Activated CD8-positive, alpha-beta memory T cell treated with anti-CD3 and anti-CD28 coated beads, Interleukin-2, amount 10 ng/mL, durations not matched to agents 7 days and 5 days (primary cell): Measurements from ENCODE around the gene CSTF1. TPM values are rescaled to one million over a fixed set of nuclear protein-coding genes. Genes with fewer than 3 reads are reported as not detected.

ENCODE experiments used
- ATAC-seq: fragments of 150-1000 bp; cut with Tn5 transposase; one replicate; pipeline ENCODE4 v1.10.0; 2021; ENCODE audit warnings: moderate library complexity
- CTCF ChIA-PET: fragments of 350-600 bp; sonication (Branson Sonifier 250); formaldehyde crosslinking; loops from one replicate; lab custom pipeline; 2021; ENCODE audit warnings: antibody characterized with exemption; lab: Charles Lee
- DNase-seq: peaks from one replicate; pipeline ENCODE4 v3.0.0-alpha.2; 2020
- H3K27ac Mint-ChIP-seq: one replicate; pipeline ENCODE4 v1.8.0; 2021; ENCODE audit warnings: mild to moderate bottlenecking, mixed read lengths
- H3K27me3 Mint-ChIP-seq: one replicate; pipeline ENCODE4 v1.8.0; 2021; ENCODE audit warnings: mixed read lengths
- H3K36me3 Mint-ChIP-seq: one replicate; pipeline ENCODE4 v1.8.0; 2021; ENCODE audit warnings: mild to moderate bottlenecking, mixed read lengths
- H3K4me1 Mint-ChIP-seq: one replicate; pipeline ENCODE4 v1.8.0; 2021; ENCODE audit warnings: mixed read lengths
- H3K4me3 Mint-ChIP-seq: one replicate; pipeline ENCODE4 v1.8.0; 2021; ENCODE audit warnings: mild to moderate bottlenecking, moderate library complexity, mixed read lengths
- H3K9me3 Mint-ChIP-seq: one replicate; pipeline ENCODE4 v1.8.0; 2022; ENCODE audit warnings: low read depth, mixed read lengths
- total RNA-seq, 2 experiments: library from RNA; stranded (reverse); gene quantifications; one replicate each; pipeline ENCODE4 v1.2.3, GENCODE V29; 2021

The CSTF1 gene
- total RNA-seq, 2 experiments from 2014 or later = 60.0 to 82.4 TPM

DNA sequence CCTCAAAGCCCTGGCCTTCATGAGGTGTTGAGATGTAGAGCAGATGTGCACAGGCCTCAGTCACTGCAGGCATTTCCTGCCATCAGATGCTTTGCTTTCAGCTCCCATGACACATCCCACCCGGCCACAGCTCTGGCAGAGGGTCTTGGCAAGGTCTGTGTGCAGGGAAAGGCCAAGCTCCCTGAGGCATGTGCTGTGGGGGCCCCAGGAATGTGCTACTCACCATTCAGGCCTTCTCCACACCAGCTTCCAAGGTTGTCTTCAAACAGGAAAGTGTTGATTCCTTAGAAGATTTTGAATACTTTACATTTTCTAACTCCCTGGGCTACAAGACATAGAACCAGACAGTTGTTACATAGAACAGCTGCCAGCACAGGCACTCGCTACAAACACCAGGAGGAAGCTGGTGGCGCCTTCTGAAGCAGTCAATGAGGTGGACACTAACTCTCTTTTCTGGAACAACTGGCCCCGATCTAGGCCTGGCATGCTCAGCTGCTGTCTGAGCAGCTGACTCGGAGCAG, 47.4 kb downstream of the CSTF1 start:
- Mint-ChIP-seq H3K9me3 (no peaks in the 10 kb centered on the region), H3K27me3 (no peaks in the 10 kb centered on the region), H3K4me3 (peak overlapping the region; percentile 44), H3K36me3 (peaks cover 26% of the 10 kb centered on the region), H3K4me1 (peaks cover 49% of the 10 kb centered on the region), H3K27ac (peak overlapping the region; percentile 93)
- DNase-seq (peak; percentile 58), ATAC-seq (peak; percentile 43)
- CTCF ChIA-PET = interaction anchor here (0.9 to 2.2 kb wide), 6 partner anchors 12 to 39 kb away, joined by 3 to 7 read pairs (median 3); partner anchors contain the start of gene CASS4

DNA sequence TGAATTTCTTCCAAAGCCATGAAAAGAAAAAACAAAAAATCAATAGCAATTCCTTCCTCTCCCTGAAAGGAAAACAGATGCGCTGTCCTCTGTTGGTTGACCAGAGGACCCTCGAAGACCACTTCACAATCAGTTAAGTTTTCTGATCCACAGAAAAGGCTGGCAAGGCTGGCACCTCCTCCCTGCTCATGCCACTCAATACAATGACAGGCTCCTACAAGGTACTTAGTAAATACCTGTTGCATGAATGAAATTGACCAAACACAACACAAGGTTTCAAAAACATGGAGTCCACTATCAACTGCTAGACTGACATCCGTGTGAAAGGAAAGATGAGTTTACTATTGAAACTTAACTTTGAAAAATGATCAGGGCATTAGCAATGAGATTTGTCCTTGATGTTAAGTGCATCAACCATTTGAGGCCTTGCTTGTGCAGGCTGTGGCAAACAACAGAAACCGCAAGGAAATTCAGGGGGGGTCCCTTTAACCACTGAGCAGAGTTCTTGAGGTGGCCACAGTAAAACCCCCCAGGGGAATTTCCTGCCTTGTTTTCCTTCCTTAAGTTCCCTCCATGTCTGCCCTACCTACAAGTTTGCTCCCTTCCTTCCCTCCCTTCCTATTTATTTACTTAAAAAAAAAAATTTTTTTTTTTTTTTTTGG, 48.0 kb downstream of the CSTF1 start:
- no peaks in the 10 kb centered on the region for H3K9me3 Mint-ChIP-seq
- peak; percentile 89 for DNase-seq
- ATAC-seq = peak; percentile 68
- H3K27ac Mint-ChIP-seq = peak overlapping the region; percentile 93
- CTCF ChIA-PET = interaction anchor here (0.6 to 2.2 kb wide), 6 partner anchors 11 to 1802 kb away, joined by 3 to 7 read pairs (median 3); partner anchors contain the start of gene CASS4
- no peaks in the 10 kb centered on the region for H3K27me3 Mint-ChIP-seq
- H3K36me3 Mint-ChIP-seq = peaks cover 26% of the 10 kb centered on the region
- peak overlapping the region; percentile 44 for H3K4me3 Mint-ChIP-seq
- H3K4me1 Mint-ChIP-seq = peaks cover 47% of the 10 kb centered on the region

DNA sequence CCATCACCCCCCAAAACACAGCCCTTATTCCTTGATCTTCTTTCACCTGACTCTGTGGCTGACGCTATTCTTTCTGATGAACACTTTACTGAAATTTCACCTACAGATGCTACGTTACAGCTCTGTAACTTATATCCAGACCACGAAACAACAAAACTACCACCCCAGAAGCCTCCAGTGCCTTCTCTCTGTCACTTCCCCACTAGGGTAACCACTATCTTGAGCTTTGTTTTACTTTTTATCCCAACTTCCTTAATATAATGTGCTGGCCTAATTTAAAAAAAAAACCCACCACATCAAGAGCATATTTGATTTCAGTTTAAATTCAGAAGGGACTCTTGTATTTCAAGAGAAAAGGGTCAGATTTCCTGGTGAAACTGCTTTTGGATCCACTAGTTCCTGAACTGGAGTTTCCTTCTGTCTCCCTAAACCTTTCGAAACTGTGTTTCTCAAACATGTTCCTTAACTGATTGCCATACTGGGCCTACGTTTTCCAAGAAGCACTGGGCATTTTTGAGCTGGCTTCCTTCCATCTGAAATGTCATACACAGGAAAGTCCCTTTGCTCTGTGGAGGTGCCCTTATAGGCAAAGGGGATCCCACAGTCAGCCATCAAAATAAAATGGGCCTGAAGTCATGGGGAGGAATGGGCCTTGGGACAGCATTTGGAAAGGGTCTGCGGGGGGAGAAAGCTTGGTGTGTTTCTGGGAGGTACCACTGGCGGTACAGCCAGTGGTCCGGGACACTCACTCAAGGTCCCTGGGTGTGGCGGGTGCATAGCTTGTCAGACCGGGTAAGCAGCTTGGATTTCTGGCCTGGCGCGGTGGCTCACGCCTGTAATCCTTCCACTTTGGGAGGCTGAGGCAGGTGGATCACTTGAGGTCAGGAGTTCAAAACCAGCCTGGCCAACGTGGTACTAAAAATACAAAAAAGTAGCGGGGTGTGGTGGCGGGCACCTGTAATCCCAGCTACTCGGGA, 50.2 kb downstream of the CSTF1 start:
- Mint-ChIP-seq H3K27ac (peak overlapping the region; percentile 77), H3K27me3 (no peaks in the 10 kb centered on the region), H3K36me3 (peaks cover 23% of the 10 kb centered on the region), H3K9me3 (no peaks in the 10 kb centered on the region), H3K4me3 (no peak overlapping the region), H3K4me1 (peaks cover 49% of the 10 kb centered on the region)
- ATAC-seq = no peak
- CTCF ChIA-PET = interaction anchor here (1.3 to 2.2 kb wide), 5 partner anchors 9 to 21 kb away, joined by 3 to 7 read pairs (median 4); no protein-coding TSS in a partner anchor
- DNase-seq = no peak

DNA sequence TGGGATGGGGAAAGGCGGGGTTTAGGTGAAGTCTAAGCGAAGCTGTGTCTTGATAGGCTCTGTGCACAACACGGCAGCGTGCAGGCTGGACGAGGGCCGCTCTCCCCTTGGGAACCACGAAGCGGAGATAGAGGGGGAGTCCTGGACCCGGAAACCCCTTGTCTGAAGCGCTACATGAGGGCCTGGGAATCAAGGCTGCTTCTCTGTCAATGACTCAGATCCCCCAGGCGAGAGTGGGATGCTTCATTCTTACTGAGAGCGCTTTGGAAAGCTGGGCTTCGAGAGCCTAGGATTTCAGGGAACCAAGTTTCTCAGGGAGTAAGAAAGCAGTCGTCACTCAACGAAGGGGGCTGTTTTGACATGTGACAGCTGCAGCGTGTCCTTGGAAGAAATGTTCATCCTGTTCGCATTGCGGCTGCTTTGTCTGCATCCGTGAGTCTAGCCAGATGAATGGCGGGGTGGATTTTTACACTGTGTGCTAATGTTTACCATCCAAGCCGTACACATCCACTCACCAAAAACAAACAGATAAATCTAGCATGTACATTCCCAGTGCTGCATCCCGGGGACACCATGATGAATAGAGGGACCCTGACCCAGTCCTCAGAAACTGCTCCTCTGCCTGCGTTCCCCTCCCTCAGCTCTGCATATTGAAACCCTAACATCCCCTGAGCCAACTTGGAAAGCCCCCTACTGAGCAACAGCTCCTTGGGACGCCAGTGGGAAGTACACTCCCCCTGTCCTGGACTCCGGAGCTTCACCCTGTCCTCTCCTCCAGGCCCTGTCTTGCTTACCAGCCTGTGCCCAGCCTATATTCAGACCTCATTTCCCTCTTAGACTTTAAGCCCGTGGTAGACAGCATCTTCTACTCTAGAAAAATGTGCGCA, 51.5 kb downstream of the CSTF1 start:
- peaks cover 39% of the 10 kb centered on the region for H3K4me1 Mint-ChIP-seq
- CTCF ChIA-PET = interaction anchor here (1.4 to 2.2 kb wide), 3 partner anchors 8 to 20 kb away, joined by 4 to 6 read pairs (median 4); no protein-coding TSS in a partner anchor
- no peak overlapping the region for H3K4me3 Mint-ChIP-seq
- DNase-seq (no peak), ATAC-seq (no peak)
- H3K27me3 Mint-ChIP-seq = no peaks in the 10 kb centered on the region
- peaks cover 20% of the 10 kb centered on the region for H3K36me3 Mint-ChIP-seq
- H3K9me3 Mint-ChIP-seq = no peaks in the 10 kb centered on the region
- H3K27ac Mint-ChIP-seq = no peak overlapping the region

DNA sequence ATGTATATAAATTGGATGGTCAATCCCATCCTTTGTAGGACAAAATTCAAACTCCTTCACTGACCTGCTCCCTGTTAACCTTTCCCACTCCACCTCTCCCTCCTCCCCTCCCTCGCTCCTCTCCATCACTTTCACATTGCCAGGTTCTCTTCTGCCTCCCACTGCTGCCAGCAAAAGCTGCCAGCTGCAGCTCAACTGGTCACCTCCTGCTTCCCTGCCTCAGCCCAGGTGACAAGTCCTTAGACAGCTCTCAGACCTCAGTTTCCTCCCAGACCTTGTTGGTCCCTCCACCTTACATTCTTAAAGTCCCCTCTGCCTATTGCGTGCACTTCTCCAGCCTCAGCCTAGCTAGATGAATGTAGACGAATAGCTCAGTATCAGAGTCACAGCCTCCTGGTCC, 52.7 kb downstream of the CSTF1 start:
- Mint-ChIP-seq H3K4me3 (no peak overlapping the region), H3K36me3 (peaks cover 21% of the 10 kb centered on the region), H3K27me3 (no peaks in the 10 kb centered on the region), H3K27ac (no peak overlapping the region), H3K4me1 (peaks cover 28% of the 10 kb centered on the region), H3K9me3 (no peaks in the 10 kb centered on the region)
- ATAC-seq (no peak), DNase-seq (no peak)
- CTCF ChIA-PET = no interaction called here

DNA sequence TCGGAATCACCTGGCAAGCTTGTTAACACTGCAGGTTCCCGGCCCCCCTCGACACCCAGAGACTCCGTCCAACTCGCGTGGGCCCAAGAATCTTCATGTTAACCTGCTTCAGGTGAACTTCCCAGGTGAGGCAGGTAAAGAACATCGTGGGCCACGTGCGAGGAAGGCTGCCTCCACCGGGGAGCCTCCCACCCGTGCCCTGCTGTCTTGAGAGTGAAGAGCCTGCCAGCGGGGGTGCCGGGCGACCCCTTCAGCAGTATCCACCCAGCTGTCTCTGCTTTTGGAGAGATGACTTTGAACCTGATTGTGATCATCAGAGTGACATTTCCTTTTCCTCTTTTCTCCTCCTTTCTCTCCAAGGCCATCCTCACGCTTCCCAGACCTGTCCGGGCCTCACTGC, 53.1 kb downstream of the CSTF1 start:
- Mint-ChIP-seq H3K4me3 (no peak overlapping the region), H3K9me3 (no peaks in the 10 kb centered on the region), H3K27me3 (no peaks in the 10 kb centered on the region), H3K27ac (no peak overlapping the region), H3K4me1 (peaks cover 24% of the 10 kb centered on the region), H3K36me3 (peaks cover 21% of the 10 kb centered on the region)
- ATAC-seq = no peak
- CTCF ChIA-PET = no interaction called here
- DNase-seq = no peak

DNA sequence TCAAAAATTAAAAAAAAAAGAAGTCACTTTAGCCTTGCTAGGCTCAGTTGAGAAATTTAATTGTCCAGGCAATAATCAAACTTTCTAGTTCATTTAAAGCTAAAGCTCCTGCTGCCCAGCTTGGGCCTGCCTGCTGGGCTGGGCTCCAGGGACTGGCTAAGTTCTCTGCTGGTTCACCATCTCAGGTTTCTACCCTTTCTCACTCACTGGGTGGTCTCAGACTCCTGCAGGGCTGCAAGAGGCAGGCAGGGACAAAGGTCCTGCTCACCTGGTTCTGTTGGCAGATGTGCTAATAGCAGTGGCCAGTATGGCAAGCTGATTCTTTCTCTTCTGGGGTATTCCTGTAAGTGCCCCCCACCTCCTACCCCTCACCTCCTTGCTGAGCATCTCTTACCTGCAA, 54.8 kb downstream of the CSTF1 start:
- H3K27me3 Mint-ChIP-seq = no peaks in the 10 kb centered on the region
- no peak overlapping the region for H3K27ac Mint-ChIP-seq
- peaks cover 29% of the 10 kb centered on the region for H3K36me3 Mint-ChIP-seq
- H3K4me3 Mint-ChIP-seq = no peak overlapping the region
- H3K9me3 Mint-ChIP-seq = no peaks in the 10 kb centered on the region
- ATAC-seq (no peak), DNase-seq (no peak)
- CTCF ChIA-PET = interaction anchor here (1.6 kb wide), 1 partner anchor 49 kb away, joined by 3 read pairs; no protein-coding TSS in a partner anchor
- peaks cover 11% of the 10 kb centered on the region for H3K4me1 Mint-ChIP-seq

DNA sequence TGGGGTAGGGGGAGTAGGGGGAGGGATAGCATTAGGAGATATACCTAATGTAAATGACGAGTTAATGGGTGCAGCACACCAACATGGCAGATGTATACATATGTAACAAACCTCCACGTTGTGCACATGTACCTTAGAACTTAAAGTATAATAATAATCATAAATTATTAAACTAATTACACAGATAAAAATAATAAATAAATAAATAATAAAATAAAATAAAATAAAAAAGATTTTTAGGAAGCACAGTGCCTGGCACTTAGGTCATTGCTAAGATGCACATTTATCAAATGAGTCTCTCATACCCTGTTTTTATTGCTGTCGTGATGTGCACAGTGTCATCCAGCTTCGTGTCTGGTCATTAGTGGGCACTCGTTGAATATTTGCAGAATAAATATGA, 57.0 kb downstream of the CSTF1 start:
- Mint-ChIP-seq H3K27ac (no peak overlapping the region), H3K27me3 (no peaks in the 10 kb centered on the region), H3K4me1 (peaks cover 13% of the 10 kb centered on the region), H3K36me3 (peaks cover 34% of the 10 kb centered on the region), H3K4me3 (no peak overlapping the region), H3K9me3 (no peaks in the 10 kb centered on the region)
- ATAC-seq (no peak), DNase-seq (no peak)
- CTCF ChIA-PET = no interaction called here

DNA sequence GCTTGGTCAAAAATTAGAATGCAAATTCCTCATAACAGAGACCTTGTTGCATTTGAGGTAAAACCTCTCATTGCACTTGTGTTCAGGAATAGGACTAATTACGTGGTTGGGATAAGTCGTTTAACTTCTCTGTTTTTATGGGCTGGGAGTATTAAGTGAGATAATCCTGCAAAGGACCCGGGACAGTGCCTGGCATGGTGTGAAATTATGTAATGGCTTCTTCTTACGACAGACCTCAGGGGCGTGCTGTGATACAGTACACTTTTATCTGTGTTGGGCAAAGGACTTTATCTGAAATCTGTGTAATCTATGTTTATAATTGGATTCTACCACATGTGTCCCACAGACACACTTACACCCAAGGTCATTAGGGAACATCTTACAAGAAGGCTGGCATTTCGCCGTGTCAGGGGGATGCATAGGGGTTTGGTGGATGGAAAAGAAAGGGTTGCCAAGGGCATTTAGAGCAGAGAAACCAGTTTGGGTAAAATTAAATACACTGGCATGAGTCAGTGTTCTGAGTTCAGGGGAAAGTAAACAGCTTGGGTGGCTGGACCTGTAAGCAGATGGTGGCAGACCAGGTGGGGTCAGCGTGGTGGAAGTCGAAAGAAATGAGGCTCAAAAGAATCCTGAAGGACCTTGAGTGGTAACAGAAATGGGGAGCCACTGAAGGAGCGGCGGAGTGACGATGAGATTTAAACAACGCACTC, 58.8 kb downstream of the CSTF1 start:
- CTCF ChIA-PET = interaction anchor here (1.5 kb wide), 1 partner anchor 8 kb away, joined by 6 read pairs; no protein-coding TSS in a partner anchor
- Mint-ChIP-seq H3K4me1 (peaks cover 27% of the 10 kb centered on the region), H3K27ac (no peak overlapping the region), H3K36me3 (peaks cover 42% of the 10 kb centered on the region), H3K27me3 (no peaks in the 10 kb centered on the region), H3K4me3 (no peak overlapping the region), H3K9me3 (no peaks in the 10 kb centered on the region)
- ATAC-seq (no peak), DNase-seq (no peak)

DNA sequence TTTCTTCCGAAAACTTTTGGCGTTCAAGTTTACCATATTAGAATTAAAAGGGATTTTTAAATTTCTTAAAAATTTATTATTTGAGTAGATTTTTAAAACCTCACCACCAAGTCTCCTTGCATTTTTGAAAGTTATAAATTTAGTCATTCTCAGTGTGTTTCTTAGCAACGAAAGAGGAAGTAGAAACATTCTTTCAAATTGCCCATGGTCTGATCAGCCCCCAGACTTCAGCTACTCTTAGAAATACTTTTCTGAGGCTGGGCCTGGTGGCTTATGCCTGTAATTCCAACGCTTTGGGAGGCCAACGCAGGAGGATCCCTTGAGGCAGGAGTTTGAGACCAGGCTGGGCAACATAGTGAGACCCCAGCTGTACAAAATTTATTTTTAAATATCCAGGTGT, 60.9 kb downstream of the CSTF1 start:
- no peak overlapping the region for H3K4me3 Mint-ChIP-seq
- DNase-seq (no peak), ATAC-seq (no peak)
- H3K27me3 Mint-ChIP-seq = no peaks in the 10 kb centered on the region
- peaks cover 47% of the 10 kb centered on the region for H3K36me3 Mint-ChIP-seq
- H3K9me3 Mint-ChIP-seq = no peaks in the 10 kb centered on the region
- CTCF ChIA-PET = interaction anchor here (1.1 to 1.4 kb wide), 2 partner anchors 11 to 13 kb away, joined by 3 to 4 read pairs; no protein-coding TSS in a partner anchor
- peaks cover 32% of the 10 kb centered on the region for H3K4me1 Mint-ChIP-seq
- H3K27ac Mint-ChIP-seq = no peak overlapping the region

DNA sequence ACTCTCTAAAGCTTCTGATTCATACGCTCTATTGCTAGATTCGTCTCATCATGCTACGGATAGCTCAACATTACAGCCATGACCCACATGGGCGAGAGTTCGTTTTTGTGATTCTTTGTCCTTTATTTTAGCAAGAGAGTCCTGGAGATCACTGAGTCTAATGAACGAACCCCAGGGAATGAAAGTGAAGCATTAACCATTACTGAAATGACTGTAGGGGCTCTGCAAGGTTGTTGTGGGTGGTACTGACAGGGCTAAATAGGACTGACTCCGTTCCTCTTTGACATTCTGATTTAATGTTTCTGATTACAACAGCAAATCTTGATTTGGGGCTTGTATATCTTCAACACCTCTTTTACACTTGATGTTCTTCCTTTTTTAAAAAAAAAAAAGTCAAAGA, 62.3 kb downstream of the CSTF1 start:
- ATAC-seq = peak; percentile 85
- Mint-ChIP-seq H3K4me1 (peaks cover 41% of the 10 kb centered on the region), H3K36me3 (peaks cover 48% of the 10 kb centered on the region), H3K9me3 (no peaks in the 10 kb centered on the region), H3K27me3 (no peaks in the 10 kb centered on the region), H3K4me3 (peak overlapping the region; percentile 1), H3K27ac (peak overlapping the region; percentile 71)
- peak; percentile 52 for DNase-seq
- CTCF ChIA-PET = interaction anchor here (1.1 to 1.4 kb wide), 3 partner anchors 12 to 33 kb away, joined by 3 to 7 read pairs (median 3); no protein-coding TSS in a partner anchor
